ENCODE results near the gene ADAMTS15. TPM values are rescaled to one million over a fixed set of nuclear protein-coding genes. Genes with fewer than 3 reads are reported as not detected.

ADAMTS15 gene
- total and polyA plus RNA-seq, 2 experiments from 2014 or later: 2.2 to 12.9 TPM

DNA sequence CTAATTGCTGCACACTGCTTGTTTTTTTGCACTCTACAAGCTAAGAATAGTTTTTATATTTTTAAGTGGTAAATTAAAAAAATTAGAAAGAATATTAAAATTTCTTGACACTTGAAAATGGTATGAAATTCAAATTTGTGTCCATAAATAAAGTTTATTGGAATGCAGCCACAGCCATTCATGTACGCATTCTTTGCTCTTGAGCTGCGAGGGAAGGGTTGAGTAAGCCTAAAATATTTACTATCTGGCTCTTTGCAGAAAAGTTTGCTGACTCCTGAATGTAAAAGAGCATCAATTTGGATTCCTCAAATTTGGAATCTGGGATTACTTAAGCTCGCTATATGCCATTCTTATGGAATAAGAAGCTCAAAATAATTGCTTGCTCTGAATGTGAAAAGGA is 16.6 kb upstream of the ADAMTS15 start:
- Histone ChIP-seq H3K9me3 (ENCODE audit: low read depth) (no peaks in the 10 kb centered on the region), H3K27ac (no peak overlapping the region), H3K36me3 (no peaks in the 10 kb centered on the region), H3K4me1 (ENCODE audit: low read depth) (peaks cover 5% of the 10 kb centered on the region), H3K27me3 (peaks cover 38% of the 10 kb centered on the region), H3K4me3 (no peak overlapping the region)
- DNase-seq (ENCODE audit: low read depth in 1 of 2, low spot score in 1 of 2): no peak
- TF ChIP-seq, protein P1, sequence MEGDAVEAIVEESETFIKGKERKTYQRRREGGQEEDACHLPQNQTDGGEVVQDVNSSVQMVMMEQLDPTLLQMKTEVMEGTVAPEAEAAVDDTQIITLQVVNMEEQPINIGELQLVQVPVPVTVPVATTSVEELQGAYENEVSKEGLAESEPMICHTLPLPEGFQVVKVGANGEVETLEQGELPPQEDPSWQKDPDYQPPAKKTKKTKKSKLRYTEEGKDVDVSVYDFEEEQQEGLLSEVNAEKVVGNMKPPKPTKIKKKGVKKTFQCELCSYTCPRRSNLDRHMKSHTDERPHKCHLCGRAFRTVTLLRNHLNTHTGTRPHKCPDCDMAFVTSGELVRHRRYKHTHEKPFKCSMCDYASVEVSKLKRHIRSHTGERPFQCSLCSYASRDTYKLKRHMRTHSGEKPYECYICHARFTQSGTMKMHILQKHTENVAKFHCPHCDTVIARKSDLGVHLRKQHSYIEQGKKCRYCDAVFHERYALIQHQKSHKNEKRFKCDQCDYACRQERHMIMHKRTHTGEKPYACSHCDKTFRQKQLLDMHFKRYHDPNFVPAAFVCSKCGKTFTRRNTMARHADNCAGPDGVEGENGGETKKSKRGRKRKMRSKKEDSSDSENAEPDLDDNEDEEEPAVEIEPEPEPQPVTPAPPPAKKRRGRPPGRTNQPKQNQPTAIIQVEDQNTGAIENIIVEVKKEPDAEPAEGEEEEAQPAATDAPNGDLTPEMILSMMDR (IDR thresholded peaks at IDR 0.05; ENCODE audit: low read depth, low read length): no peak

DNA sequence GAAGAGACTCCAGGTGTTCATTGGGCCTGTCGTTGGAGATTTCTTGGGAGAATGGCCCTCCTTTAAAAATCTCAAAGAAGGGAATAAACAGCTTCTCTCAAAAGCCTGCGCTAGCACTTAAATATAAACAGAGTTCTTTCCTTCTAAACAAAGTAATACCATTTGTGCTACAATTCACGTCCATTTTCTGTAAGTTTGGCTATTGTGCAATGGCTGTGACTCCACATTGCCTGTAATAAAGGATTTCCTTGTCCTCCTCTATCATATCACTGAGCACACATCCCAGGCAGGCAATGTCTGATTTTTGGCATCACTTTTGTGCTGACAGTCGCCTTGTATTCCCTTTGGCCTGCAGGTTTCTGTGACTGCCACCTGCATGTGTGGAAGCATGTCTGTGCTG is 15.1 kb upstream of the ADAMTS15 start:
- Histone ChIP-seq H3K27ac (no peak overlapping the region), H3K4me1 (ENCODE audit: low read depth) (peaks cover 5% of the 10 kb centered on the region), H3K27me3 (peaks cover 24% of the 10 kb centered on the region), H3K9me3 (ENCODE audit: low read depth) (no peaks in the 10 kb centered on the region), H3K4me3 (no peak overlapping the region), H3K36me3 (no peaks in the 10 kb centered on the region)
- TF ChIP-seq, protein P1 (IDR thresholded peaks at IDR 0.05; ENCODE audit: low read depth, low read length): no peak
- DNase-seq (ENCODE audit: low read depth in 1 of 2, low spot score in 1 of 2): no peak

DNA sequence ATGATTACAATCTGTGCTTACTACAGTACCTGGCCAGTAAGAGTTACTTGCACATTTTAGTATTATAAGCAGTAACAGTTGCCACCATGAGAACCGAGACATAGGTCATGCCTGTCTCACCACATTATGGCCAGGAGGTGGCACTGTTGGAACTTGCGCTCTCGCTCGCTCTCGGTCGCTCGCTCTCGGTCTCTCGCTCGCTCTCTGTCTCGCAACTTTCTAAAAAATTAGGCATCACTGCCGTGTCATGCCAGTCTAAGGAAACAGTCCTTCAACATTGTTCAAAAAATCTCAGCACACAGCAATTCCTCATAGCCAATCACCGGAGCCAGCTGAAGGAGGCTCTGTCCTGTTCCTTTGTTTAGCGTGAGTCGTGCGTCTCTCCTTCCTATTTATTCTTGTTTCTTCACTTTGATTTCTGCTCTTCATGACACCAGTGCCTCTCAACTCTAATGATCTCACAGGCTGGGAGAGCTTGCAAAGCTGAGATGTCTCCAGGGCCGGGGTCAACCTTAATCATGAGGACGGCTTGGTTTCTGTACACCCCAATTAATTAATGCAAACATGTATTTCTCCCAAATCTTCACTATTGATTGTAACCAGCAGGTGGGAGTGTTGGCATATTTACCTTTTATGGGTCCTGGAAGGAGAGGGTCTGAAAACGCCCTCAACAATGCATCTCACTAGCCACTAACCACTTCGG is 13.8 kb upstream of the ADAMTS15 start:
- peaks cover 5% of the 10 kb centered on the region for H3K4me1 ChIP-seq (ENCODE audit: low read depth)
- TF ChIP-seq, protein P1 (IDR thresholded peaks at IDR 0.05; ENCODE audit: low read depth, low read length): peak; percentile 87
- peaks cover 11% of the 10 kb centered on the region for H3K27me3 ChIP-seq
- H3K9me3 ChIP-seq (ENCODE audit: low read depth): no peaks in the 10 kb centered on the region
- H3K27ac ChIP-seq: no peak overlapping the region
- H3K4me3 ChIP-seq: peak overlapping the region; percentile 70
- peak; percentile 85 to 88 for DNase-seq (ENCODE audit: low read depth in 1 of 2, low spot score in 1 of 2)
- H3K36me3 ChIP-seq: no peaks in the 10 kb centered on the region

DNA sequence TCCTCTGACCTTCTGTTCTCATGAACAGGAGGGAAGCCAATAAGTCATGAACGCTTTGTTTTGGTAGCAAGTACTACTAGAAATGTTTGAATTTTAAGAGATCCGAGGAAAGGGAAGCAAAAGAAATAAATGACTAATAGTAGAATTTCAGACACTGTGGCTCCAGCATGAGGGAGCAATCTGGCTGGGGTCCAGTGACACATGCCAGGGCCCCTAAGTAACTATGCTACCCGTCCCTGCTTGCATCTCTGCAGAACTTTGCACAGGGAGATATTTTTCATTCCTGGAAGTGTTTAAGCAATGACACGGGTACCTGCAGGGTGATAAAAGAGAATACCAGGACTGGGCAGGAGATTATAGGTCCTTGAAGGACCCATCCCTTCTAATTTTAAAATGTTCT is 12.8 kb upstream of the ADAMTS15 start:
- Histone ChIP-seq H3K36me3 (no peaks in the 10 kb centered on the region), H3K9me3 (ENCODE audit: low read depth) (no peaks in the 10 kb centered on the region), H3K27ac (no peak overlapping the region), H3K27me3 (peaks cover 1% of the 10 kb centered on the region), H3K4me3 (no peak overlapping the region), H3K4me1 (ENCODE audit: low read depth) (peaks cover 5% of the 10 kb centered on the region)
- TF ChIP-seq, protein P1 (IDR thresholded peaks at IDR 0.05; ENCODE audit: low read depth, low read length): no peak
- DNase-seq (ENCODE audit: low read depth in 1 of 2, low spot score in 1 of 2): no peak

DNA sequence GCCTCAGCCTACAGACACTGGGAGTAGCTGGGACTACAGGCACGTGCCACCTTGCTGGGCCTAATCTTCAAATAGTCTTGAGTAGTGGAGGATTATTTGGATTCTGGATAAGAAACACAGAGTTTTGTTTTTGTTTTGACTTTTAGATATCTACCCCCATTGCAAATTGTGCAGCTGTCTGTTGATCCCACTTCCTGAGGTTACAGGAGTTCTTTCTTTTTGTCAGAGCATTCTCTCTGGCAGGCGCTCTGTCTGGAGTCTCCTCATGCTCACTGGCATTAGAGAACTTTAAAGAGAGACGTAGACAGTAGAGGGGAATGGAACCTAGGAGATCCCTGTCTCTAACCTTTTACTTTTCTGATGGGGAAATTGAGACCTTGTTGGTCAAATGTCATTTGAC is 12.3 kb upstream of the ADAMTS15 start:
- Histone ChIP-seq H3K27me3 (no peaks in the 10 kb centered on the region), H3K4me3 (no peak overlapping the region), H3K4me1 (ENCODE audit: low read depth) (peaks cover 5% of the 10 kb centered on the region), H3K9me3 (ENCODE audit: low read depth) (no peaks in the 10 kb centered on the region), H3K27ac (no peak overlapping the region), H3K36me3 (no peaks in the 10 kb centered on the region)
- TF ChIP-seq, protein P1 (IDR thresholded peaks at IDR 0.05; ENCODE audit: low read depth, low read length): no peak
- no peak for DNase-seq (ENCODE audit: low read depth in 1 of 2, low spot score in 1 of 2)
